Skeletal muscle tissue (tissue), 4 donors: ENCODE measurements around the gene TRHDE. TPM values are rescaled to one million over a fixed set of nuclear protein-coding genes. Genes with fewer than 3 reads are reported as not detected.
"Not testable (repeated sequence)": the region's sequence is repeated elsewhere in the genome, so short reads cannot be mapped to it uniquely, and the experiment has no call there.

Experiments used
- H3K27ac ChIP-seq: one replicate; pipeline ENCODE4 v1.7.0; 2013; ENCODE audit warnings: mild to moderate bottlenecking, low read depth, low read length, inconsistent platforms
- H3K27me3 ChIP-seq, 3 donors: one replicate each; pipeline ENCODE4 v1.7.0; 2013; ENCODE audit warnings: low read length in 3 of 3; ENCODE audit not compliant: control insufficient read depth in 3 of 3, insufficient read depth in 3 of 3
- H3K36me3 ChIP-seq, 3 donors: one replicate each; pipeline ENCODE4 v1.7.0; 2013; ENCODE audit warnings: low read length in 3 of 3; ENCODE audit not compliant: control insufficient read depth in 3 of 3, insufficient read depth in 3 of 3
- H3K4me1 ChIP-seq, 3 donors: one replicate each; pipeline ENCODE4 v1.7.0; 2013; ENCODE audit warnings: low read length in 3 of 3, mild to moderate bottlenecking in 3 of 3; ENCODE audit not compliant: control insufficient read depth in 3 of 3, insufficient read depth in 3 of 3
- H3K4me3 ChIP-seq, 3 donors: one replicate each; pipeline ENCODE4 v1.7.0; 2013; ENCODE audit warnings: low read length in 3 of 3
- H3K9ac ChIP-seq, 3 donors: one replicate each; pipeline ENCODE4 v1.7.0; 2013; ENCODE audit warnings: low read length in 3 of 3, mild to moderate bottlenecking in 3 of 3, moderate library complexity in 2 of 3, low read depth in 1 of 3
- H3K9me3 ChIP-seq, 3 donors: one replicate each; pipeline ENCODE4 v1.7.0; 2013; ENCODE audit warnings: low read length in 3 of 3; ENCODE audit not compliant: control insufficient read depth in 3 of 3
- total RNA-seq: library from RNA; depleted of rRNA; stranded (reverse); fragments of >200 nt; gene quantifications from one replicate; pipeline ENCODE4 v1.2.3, GENCODE V29; 2014
- donor health status: Osteomylitis.

The TRHDE gene
- total RNA-seq, 1 donor from 2014 or later: 6.8 TPM

GRCh38 chr12:72610854-72611358 lies 338.7 kb downstream of the TRHDE start:
- H3K4me1 ChIP-seq: no peaks in the 10 kb centered on the region
- H3K27me3 ChIP-seq: no peaks in the 10 kb centered on the region
- H3K4me3 ChIP-seq: no peak overlapping the region
- no peak overlapping the region for H3K9ac ChIP-seq
- H3K36me3 ChIP-seq: no peaks in the 10 kb centered on the region
- H3K9me3 ChIP-seq: peaks cover 0 to 2% (median 0%) of the 10 kb centered on the region in 3 donors
- no peak overlapping the region for H3K27ac ChIP-seq

- Histone ChIP-seq H3K27me3 (no peaks in the 10 kb centered on the region), H3K4me1 (no peaks in the 10 kb centered on the region)
Observed at GRCh38 chr12:72612171-72612570, 340.0 kb downstream of the TRHDE start.

DNA sequence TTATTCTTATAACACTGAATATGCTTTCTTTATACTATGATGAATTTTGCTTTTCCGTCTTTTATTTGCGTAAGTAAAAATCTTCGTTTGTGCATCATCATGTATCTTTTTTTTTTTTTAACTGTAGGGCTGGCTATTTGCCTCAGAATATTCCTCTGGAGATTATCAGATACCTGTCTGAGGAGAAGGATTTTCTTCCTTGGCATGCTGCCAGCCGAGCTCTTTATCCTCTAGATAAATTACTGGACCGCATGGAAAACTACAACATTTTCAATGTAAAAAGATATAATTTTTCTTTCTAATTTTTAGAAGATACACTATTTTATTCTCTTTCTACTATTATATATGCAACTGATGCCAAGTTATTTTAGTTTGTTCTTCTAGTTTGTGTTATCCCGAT lies 346.6 kb downstream of the TRHDE start:
- no peaks in the 10 kb centered on the region for H3K27me3 ChIP-seq
- H3K4me1 ChIP-seq: no peaks in the 10 kb centered on the region
- no peaks in the 10 kb centered on the region for H3K9me3 ChIP-seq
- H3K4me3 ChIP-seq: no peak overlapping the region
- H3K27ac ChIP-seq: no peak overlapping the region
- H3K36me3 ChIP-seq: no peaks in the 10 kb centered on the region
- H3K9ac ChIP-seq: no peak overlapping the region

More at GRCh38 chr12:72612171-72612570, 340.0 kb downstream of the TRHDE start:
- H3K36me3 ChIP-seq: no peaks in the 10 kb centered on the region
- H3K9ac ChIP-seq: no peak overlapping the region
- H3K27ac ChIP-seq: no peak overlapping the region
- H3K9me3 ChIP-seq: no peaks in the 10 kb centered on the region
- H3K4me3 ChIP-seq: no peak overlapping the region

- Histone ChIP-seq H3K4me3 (no peak overlapping the region), H3K27ac (no peak overlapping the region)
Observed at GRCh38 chr12:72622556-72622955, 350.4 kb downstream of the TRHDE start.

GRCh38 chr12:72631926-72632685 lies 359.9 kb downstream of the TRHDE start:
- H3K4me1 ChIP-seq: no peaks in the 10 kb centered on the region
- H3K4me3 ChIP-seq: no peak overlapping the region
- no peaks in the 10 kb centered on the region for H3K36me3 ChIP-seq
- H3K27me3 ChIP-seq: no peaks in the 10 kb centered on the region
- no peaks in the 10 kb centered on the region for H3K9me3 ChIP-seq
- no peak overlapping the region for H3K9ac ChIP-seq
- H3K27ac ChIP-seq: no peak overlapping the region

More at GRCh38 chr12:72622556-72622955, 350.4 kb downstream of the TRHDE start:
- H3K9me3 ChIP-seq: no peaks in the 10 kb centered on the region
- no peaks in the 10 kb centered on the region for H3K36me3 ChIP-seq
- no peak overlapping the region for H3K9ac ChIP-seq
- no peaks in the 10 kb centered on the region for H3K4me1 ChIP-seq
- H3K27me3 ChIP-seq: no peaks in the 10 kb centered on the region

DNA sequence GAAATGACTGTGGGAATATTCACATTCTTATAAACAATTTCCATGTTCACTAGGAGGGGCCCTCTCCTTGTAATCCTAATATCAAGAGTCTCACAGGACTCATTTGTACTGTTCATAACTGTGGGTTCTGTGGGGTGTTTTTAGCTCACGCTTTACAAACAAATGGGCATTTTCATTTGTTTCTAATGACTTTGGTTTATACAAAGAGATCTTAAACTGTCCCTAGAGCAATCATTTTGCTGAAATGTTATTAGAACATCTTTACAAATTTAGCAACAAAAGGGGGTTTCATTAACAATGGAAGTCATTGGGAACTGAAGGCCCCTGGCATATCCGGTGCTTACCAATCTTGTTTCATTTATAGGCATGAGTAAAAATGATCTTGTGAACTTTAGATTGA lies 370.5 kb downstream of the TRHDE start:
- Histone ChIP-seq H3K9ac (no peak overlapping the region), H3K36me3 (no peaks in the 10 kb centered on the region), H3K9me3 (no peaks in the 10 kb centered on the region), H3K27ac (no peak overlapping the region), H3K27me3 (no peaks in the 10 kb centered on the region), H3K4me3 (no peak overlapping the region), H3K4me1 (no peaks in the 10 kb centered on the region)

DNA sequence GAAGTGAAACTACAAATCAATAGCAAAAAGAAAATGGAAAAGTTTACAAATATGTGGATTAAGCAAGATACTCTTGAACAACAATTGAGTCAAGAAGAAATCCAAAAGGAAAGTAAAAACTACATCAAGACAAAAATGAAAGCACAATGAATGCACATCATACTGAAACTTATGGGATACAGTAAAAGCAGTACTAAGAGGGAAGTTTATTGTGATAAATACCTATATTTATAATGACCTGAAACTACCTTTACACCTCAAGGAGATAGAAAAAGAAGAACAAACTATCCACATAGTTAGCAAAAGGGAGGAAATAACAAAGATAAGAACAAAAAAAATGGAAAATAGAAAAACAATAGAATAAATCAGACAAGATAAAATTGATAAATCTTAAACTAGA lies 375.0 kb downstream of the TRHDE start:
- H3K4me3 ChIP-seq: no peak overlapping the region
- H3K9me3 ChIP-seq: no peaks in the 10 kb centered on the region
- H3K9ac ChIP-seq: no peak overlapping the region
- no peaks in the 10 kb centered on the region for H3K27me3 ChIP-seq
- H3K36me3 ChIP-seq: no peaks in the 10 kb centered on the region
- no peaks in the 10 kb centered on the region for H3K4me1 ChIP-seq
- no peak overlapping the region for H3K27ac ChIP-seq

GRCh38 chr12:72658615-72659014 lies 386.4 kb downstream of the TRHDE start:
- Histone ChIP-seq H3K27me3 (no peaks in the 10 kb centered on the region), H3K4me3 (no peak overlapping the region), H3K27ac (no peak overlapping the region), H3K9me3 (no peaks in the 10 kb centered on the region), H3K4me1 (no peaks in the 10 kb centered on the region), H3K36me3 (no peaks in the 10 kb centered on the region), H3K9ac (no peak overlapping the region)

DNA sequence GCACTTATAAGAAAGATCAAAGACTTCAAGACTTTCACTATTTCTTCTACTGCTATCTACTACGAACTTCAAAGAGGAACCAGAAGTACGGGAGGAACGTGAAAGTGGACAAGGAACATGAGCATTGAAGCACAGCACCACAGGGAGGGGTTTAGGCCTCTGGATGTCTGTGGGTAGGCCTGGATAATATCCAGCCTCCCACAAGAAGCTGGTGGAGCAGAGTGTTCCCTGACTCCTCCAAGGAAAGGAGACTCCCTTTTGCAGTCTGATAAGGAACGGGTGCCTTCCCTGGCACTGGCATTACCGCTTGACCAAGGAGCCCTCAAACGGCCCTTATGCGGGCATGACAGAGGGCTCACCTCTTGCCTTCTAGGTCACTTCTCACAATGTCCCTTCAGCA lies 388.0 kb downstream of the TRHDE start:
- not testable (repeated sequence) for H3K27ac ChIP-seq, H3K9me3 ChIP-seq, H3K4me3 ChIP-seq, H3K4me1 ChIP-seq, H3K9ac ChIP-seq, H3K27me3 ChIP-seq, H3K36me3 ChIP-seq

DNA sequence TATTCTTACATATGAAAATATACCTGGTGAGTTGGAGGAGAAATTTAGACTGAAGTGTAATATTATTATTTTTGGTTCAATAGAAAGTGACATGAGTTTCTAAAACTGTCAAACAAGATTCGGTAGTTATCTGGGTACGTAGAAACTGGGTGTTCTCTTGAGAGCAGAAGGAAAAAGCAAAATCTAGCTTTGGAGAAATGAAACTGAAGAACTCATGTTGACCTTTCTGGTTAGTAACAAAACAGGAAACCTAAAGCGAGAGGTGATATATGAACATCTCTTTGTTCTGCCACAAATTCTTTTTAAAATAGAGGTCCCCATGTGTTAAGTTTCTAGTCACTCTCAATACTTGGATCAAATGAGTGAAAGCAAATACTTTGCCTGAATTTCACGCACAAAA lies 401.7 kb downstream of the TRHDE start:
- no peaks in the 10 kb centered on the region for H3K9me3 ChIP-seq
- H3K36me3 ChIP-seq: no peaks in the 10 kb centered on the region
- no peak overlapping the region for H3K4me3 ChIP-seq
- no peak overlapping the region for H3K27ac ChIP-seq
- no peaks in the 10 kb centered on the region for H3K4me1 ChIP-seq
- H3K27me3 ChIP-seq: no peaks in the 10 kb centered on the region
- H3K9ac ChIP-seq: no peak overlapping the region
